Neural progenitor cell (in vitro differentiated cells): ENCODE results near the gene ACTC1. TPM values are rescaled to one million over a fixed set of nuclear protein-coding genes. Genes with fewer than 3 reads are reported as not detected.

Experiments used
- DNase-seq: peaks from one replicate; pipeline ENCODE4 v3.0.0-alpha.2; 2016; ENCODE audit warnings: low spot score
- H2AFZ ChIP-seq: fragments of 200-600 bp; sonication (generic); replicated peaks from 2 replicates; pipeline ENCODE4 v1.6.1; 2016; ENCODE audit warnings: antibody characterized with exemption
- H3F3A ChIP-seq: fragments of 200-600 bp; sonication (generic); 2 replicates; pipeline ENCODE4 v1.6.1; 2016; ENCODE audit warnings: antibody characterized with exemption, low read depth
- H3K27ac ChIP-seq: fragments of 200-600 bp; sonication (generic); 2 replicates; pipeline ENCODE4 v1.5.1; 2016; ENCODE audit warnings: mild to moderate bottlenecking
- H3K27me3 ChIP-seq: fragments of 200-600 bp; sonication (generic); 2 replicates; pipeline ENCODE4 v1.6.1; 2016; ENCODE audit warnings: mild to moderate bottlenecking, moderate library complexity
- H3K36me3 ChIP-seq: fragments of 200-600 bp; sonication (generic); 2 replicates; pipeline ENCODE4 v1.5.1; 2016
- H3K4me1 ChIP-seq: fragments of 200-600 bp; sonication (generic); 2 replicates; pipeline ENCODE4 v1.6.1; 2016; ENCODE audit warnings: mixed run types
- H3K4me2 ChIP-seq: fragments of 200-600 bp; sonication (generic); 2 replicates; pipeline ENCODE4 v1.6.1; 2016
- H3K4me3 ChIP-seq: fragments of 200-600 bp; sonication (generic); 2 replicates; pipeline ENCODE4 v1.5.1; 2016
- H3K79me2 ChIP-seq: fragments of 200-600 bp; sonication (generic); 2 replicates; pipeline ENCODE4 v1.6.1; 2016; ENCODE audit warnings: low read depth
- H3K9ac ChIP-seq: fragments of 200-600 bp; sonication (generic); 2 replicates; pipeline ENCODE4 v1.6.1; 2016
- H3K9me3 ChIP-seq: fragments of 200-600 bp; sonication (generic); 2 replicates; pipeline ENCODE4 v1.5.1; 2016; ENCODE audit warnings: low read depth
- H4K20me1 ChIP-seq: fragments of 200-600 bp; sonication (generic); 2 replicates; pipeline ENCODE4 v1.6.1; 2016; ENCODE audit warnings: low read depth
- H3K27ac Mint-ChIP-seq: 3 replicates; pipeline ENCODE4 v1.8.0; 2021; ENCODE audit warnings: mixed read lengths
- H3K27me3 Mint-ChIP-seq: 2 replicates; pipeline ENCODE4 v1.8.0; 2022; ENCODE audit warnings: low read depth, mild to moderate bottlenecking, inconsistent platforms, moderate library complexity, mixed read lengths; ENCODE audit not compliant: insufficient read depth
- H3K36me3 Mint-ChIP-seq: 3 replicates; pipeline ENCODE4 v1.8.0; 2021; ENCODE audit warnings: mixed read lengths
- H3K4me1 Mint-ChIP-seq: 3 replicates; pipeline ENCODE4 v1.8.0; 2021; ENCODE audit warnings: mixed read lengths
- H3K4me3 Mint-ChIP-seq: 3 replicates; pipeline ENCODE4 v1.8.0; 2021; ENCODE audit warnings: mild to moderate bottlenecking, moderate library complexity, mixed read lengths
- H3K9me3 Mint-ChIP-seq: 3 replicates; pipeline ENCODE4 v1.8.0; 2020; ENCODE audit warnings: mixed read lengths
- CTCF ChIP-seq: fragments of 200-600 bp; sonication (generic); IDR thresholded peaks from 2 replicates; pipeline ENCODE4 v1.5.1; 2017; ENCODE audit warnings: antibody characterized with exemption, mild to moderate bottlenecking
- EZH2 ChIP-seq: fragments of 200-600 bp; sonication (generic); IDR thresholded peaks from 2 replicates; pipeline ENCODE4 v1.6.1; 2017; ENCODE audit warnings: antibody characterized with exemption, mild to moderate bottlenecking, moderate library complexity
- EZH2phosphoT487 ChIP-seq: fragments of 200-600 bp; sonication (generic); IDR thresholded peaks from 2 replicates; pipeline ENCODE4 v1.6.1; 2017; ENCODE audit warnings: antibody characterized with exemption
- total RNA-seq: library from RNA; depleted of rRNA; stranded (reverse); fragments of >200 nt; gene quantifications from 2 replicates; pipeline ENCODE4 v1.2.3, GENCODE V29; 2015; ENCODE audit warnings: low replicate concordance

The ACTC1 gene
- total RNA-seq, 1 donor from 2014 or later, result 3.8 TPM

- peaks cover 20% of the 10 kb centered on the region for H3K4me1 Mint-ChIP-seq
- no peak overlapping the region for H3K4me3 ChIP-seq
- H3F3A ChIP-seq, result no peaks in the 10 kb centered on the region
- H3K4me3 Mint-ChIP-seq, result no peak overlapping the region
- peaks cover 4% of the 10 kb centered on the region for H3K27me3 Mint-ChIP-seq
- no peaks in the 10 kb centered on the region for H3K79me2 ChIP-seq
- no peak for DNase-seq
- no peak overlapping the region for H2AFZ ChIP-seq
- no peaks in the 10 kb centered on the region for H4K20me1 ChIP-seq
- no peaks in the 10 kb centered on the region for H3K9me3 ChIP-seq
- no peaks in the 10 kb centered on the region for H3K36me3 ChIP-seq
- no peak overlapping the region for H3K9ac ChIP-seq
- H3K9me3 Mint-ChIP-seq, result peaks cover 3% of the 10 kb centered on the region
- TF ChIP-seq EZH2, result no peak
- TF ChIP-seq CTCF, result no peak
- TF ChIP-seq EZH2phosphoT487, result no peak
- no peak overlapping the region for H3K4me2 ChIP-seq
- H3K27ac ChIP-seq, result no peak overlapping the region
- H3K4me1 ChIP-seq, result no peaks in the 10 kb centered on the region
- no peak overlapping the region for H3K27ac Mint-ChIP-seq
- H3K27me3 ChIP-seq, result no peaks in the 10 kb centered on the region
- H3K36me3 Mint-ChIP-seq, result no peaks in the 10 kb centered on the region
These were observed 29.6 kb downstream of the ACTC1 start for GRCh38 chr15:34765741-34766140.

- TF ChIP-seq EZH2, result no peak
- no peak for TF ChIP-seq CTCF
- TF ChIP-seq EZH2phosphoT487, result no peak
- Histone ChIP-seq H3K79me2 (no peaks in the 10 kb centered on the region), H3K27ac (no peak overlapping the region), H3K27me3 (peaks cover 38% of the 10 kb centered on the region), H3K4me3 (no peak overlapping the region), H4K20me1 (peaks cover 5% of the 10 kb centered on the region), H3K36me3 (no peaks in the 10 kb centered on the region), H3K9ac (no peak overlapping the region), H2AFZ (no peak overlapping the region), H3F3A (no peaks in the 10 kb centered on the region), H3K9me3 (no peaks in the 10 kb centered on the region), H3K4me1 (peaks cover 17% of the 10 kb centered on the region), H3K4me2 (no peak overlapping the region)
- Mint-ChIP-seq H3K36me3 (no peaks in the 10 kb centered on the region), H3K4me3 (no peak overlapping the region), H3K4me1 (peaks cover 19% of the 10 kb centered on the region), H3K27me3 (peaks cover 18% of the 10 kb centered on the region), H3K9me3 (peaks cover 3% of the 10 kb centered on the region), H3K27ac (no peak overlapping the region)
- no peak for DNase-seq
These were observed 34.4 kb downstream of the ACTC1 start for GRCh38 chr15:34760909-34761308.

- Mint-ChIP-seq H3K4me1 (peaks cover 24% of the 10 kb centered on the region), H3K27me3 (peaks cover 26% of the 10 kb centered on the region), H3K36me3 (no peaks in the 10 kb centered on the region), H3K27ac (no peak overlapping the region), H3K9me3 (peaks cover 3% of the 10 kb centered on the region), H3K4me3 (no peak overlapping the region)
- Histone ChIP-seq H3K27me3 (peaks cover 48% of the 10 kb centered on the region), H3K9ac (no peak overlapping the region), H4K20me1 (peaks cover 14% of the 10 kb centered on the region), H3K79me2 (no peaks in the 10 kb centered on the region), H2AFZ (no peak overlapping the region), H3K4me3 (no peak overlapping the region), H3K36me3 (no peaks in the 10 kb centered on the region), H3K4me2 (peak overlapping the region; percentile 33), H3K9me3 (no peaks in the 10 kb centered on the region), H3K4me1 (peaks cover 17% of the 10 kb centered on the region), H3K27ac (no peak overlapping the region), H3F3A (no peaks in the 10 kb centered on the region)
- TF ChIP-seq EZH2 (no peak), CTCF (no peak), EZH2phosphoT487 (no peak)
- DNase-seq, result no peak
These were observed 35.4 kb downstream of the ACTC1 start for GRCh38 chr15:34759992-34760391.
